ENCODE measurements around the gene MS4A4A.
A peak's percentile ranks its signal among the peaks of the same experiment; 100 is the strongest.
"Not testable (repeated sequence)": the region's sequence is repeated elsewhere in the genome, so short reads cannot be mapped to it uniquely, and the experiment has no call there.

MS4A4A gene

DNA sequence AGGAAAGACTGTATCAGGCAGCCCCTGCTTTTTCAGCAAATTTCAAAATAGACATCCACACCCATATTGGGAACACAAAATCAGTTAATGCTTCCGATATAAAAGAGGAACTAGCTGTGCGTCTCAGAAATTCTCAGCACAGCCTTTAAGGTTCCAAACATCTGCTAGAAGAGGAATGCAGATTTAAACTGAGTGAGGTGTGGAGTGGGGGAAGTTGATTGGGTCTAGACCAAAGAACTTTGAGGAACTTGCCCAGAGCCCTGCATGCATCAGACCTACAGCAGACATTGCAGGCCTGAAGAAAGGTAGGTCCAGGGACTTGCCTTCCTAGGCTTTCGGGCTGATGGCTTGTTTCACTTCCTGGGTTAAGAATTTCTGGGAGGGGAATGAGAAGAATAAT lies at the start of gene MS4A4A:
Gene MS4A4A (plus strand): TSS at position 255 of the 400 bp plus-strand sequence. CDS start 10 bp downstream, at position 265.
- peak; percentile 23 for DNase-seq

DNA sequence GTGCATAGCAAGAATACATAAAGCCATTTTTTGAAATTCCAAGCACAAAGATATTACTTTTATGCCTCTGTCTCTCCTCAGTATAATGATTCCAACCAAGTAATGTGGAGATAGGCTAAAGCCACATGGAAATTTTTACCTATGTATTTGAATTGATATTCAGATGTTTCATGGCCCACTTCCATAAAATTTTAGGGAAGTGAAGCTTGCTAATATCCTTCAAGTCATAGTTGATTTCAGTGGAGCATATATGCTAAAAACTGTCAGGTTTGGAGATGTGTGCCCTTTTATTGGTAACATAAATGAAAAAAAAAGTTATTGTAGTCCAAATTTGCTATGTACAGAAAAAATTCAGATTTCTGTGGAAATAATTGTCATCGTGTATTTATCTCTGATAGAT lies 49.8 kb upstream of the MS4A4A start:
- no peak for DNase-seq

DNA sequence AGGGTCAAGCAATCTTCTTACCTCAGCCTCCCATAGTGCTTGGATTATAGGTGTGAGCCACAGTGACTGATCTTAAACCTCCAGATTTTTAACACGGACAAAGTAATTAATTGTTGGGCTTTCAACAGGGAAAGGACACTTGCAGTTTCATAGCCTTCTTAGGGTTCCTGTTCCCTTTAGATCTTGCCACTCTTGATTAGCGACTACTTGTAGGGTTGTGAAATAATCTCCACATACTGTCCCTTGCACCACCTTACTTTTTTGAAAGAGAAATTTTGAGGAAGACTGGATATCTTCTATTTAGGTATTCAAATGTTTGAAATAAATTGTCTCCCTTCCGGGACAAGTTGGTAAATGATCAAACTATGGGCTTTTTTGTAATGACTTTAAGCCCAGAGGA lies 45.1 kb upstream of the MS4A4A start:
- DNase-seq, result no peak

DNA sequence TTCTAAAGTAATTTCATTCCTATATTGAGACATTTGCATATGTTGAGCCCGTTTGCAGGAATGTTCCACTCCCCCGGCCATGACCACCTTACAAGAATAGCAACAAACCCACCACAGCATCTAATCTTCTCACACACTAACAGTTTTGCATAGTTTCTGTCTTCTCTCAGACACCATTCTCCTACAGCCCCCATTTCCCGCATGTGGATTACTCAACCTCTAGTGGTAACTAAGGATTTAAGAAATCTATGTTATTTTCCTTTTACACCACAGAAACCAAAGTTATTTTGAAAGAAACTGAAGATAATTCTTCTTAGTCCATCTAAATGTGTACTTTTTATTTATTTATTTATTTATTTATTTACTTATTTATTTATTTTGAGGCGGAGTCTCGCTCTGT lies 39.8 kb upstream of the MS4A4A start:
- DNase-seq, result no peak

DNA sequence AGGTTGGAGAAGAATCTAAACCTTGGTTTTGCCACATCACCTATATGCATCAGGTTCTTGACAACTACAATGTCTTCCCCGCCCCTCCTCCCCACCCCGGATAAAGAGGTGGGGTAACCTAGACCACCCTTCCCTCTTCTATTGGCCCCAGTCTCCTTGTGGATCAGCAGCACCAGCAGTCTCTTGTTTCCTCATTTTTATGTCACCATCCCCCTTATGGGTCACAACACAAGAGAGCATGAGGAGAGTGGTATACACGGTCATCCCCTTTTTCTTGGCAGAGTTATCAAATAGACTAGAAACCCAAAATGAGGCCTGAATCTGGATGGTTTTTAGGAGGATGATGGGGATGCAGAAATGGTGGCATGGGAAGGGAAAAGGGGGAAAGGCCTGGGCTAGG lies 38.7 kb upstream of the MS4A4A start:
- DNase-seq, result no peak

DNA sequence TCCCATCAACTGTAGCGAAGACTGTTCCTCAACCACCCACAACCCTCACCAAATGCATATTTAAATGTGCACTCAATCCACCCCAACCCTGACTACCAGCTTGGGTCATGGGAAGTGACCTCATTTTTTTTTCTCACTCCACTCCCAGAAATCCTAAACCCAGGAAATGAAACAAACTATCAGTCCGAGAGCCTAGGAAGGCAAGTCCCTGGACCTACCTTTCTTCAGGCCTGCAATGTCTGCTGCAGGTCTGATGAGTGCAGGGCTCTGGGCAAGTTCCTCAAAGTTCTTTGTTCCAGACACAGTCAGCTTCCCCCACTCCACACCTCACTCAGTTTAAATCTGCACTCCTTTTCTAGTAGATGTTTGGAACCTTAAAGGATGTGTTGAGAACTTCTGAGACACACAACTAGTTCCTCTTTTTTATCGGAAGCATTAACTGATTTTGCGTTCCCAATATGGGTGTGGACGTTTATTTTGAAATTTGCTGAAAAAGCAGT lies 37.7 kb upstream of the MS4A4A start, which contains the start of gene MS4A4E:
Gene MS4A4E (minus strand): TSS at position 398 of the 500 bp plus-strand sequence. CDS start 13,082 bp downstream, outside the sequence.
- DNase-seq, result peak; percentile 41

DNA sequence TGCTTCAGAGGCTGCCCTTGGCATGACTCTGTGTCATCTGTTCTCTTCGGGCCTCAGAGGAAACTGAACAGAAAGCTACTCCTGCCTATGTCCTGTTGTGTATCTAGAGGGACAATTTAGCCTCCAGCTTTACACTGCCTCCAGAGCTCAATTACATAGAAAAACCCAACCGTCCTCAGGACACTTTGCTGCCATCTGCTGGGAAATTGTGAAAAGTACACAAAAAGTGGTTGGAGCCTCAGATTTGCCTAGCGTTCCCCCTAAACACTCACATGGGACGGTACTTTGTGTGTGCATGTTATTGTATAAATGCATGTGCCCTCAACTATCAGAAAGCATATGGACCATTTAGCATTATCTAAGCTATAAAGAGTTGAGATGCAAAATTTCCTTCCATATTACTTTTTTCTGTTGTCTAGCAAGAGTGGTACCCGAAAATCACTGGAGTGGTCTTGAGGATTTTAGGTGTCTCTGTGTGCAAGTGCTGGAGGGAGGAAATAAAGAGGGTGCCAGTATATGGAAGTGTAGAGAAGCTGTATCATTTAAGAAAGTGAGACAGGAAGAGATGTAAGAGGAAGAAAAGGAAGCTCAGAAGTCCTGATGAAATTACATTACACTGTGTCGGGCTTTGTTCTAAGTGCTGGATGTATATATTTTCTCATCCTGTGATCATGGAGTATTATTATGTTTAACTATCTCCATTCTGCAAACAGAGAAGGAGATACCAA lies 28.8 kb upstream of the MS4A4A start:
- DNase-seq, result peak; percentile 61

DNA sequence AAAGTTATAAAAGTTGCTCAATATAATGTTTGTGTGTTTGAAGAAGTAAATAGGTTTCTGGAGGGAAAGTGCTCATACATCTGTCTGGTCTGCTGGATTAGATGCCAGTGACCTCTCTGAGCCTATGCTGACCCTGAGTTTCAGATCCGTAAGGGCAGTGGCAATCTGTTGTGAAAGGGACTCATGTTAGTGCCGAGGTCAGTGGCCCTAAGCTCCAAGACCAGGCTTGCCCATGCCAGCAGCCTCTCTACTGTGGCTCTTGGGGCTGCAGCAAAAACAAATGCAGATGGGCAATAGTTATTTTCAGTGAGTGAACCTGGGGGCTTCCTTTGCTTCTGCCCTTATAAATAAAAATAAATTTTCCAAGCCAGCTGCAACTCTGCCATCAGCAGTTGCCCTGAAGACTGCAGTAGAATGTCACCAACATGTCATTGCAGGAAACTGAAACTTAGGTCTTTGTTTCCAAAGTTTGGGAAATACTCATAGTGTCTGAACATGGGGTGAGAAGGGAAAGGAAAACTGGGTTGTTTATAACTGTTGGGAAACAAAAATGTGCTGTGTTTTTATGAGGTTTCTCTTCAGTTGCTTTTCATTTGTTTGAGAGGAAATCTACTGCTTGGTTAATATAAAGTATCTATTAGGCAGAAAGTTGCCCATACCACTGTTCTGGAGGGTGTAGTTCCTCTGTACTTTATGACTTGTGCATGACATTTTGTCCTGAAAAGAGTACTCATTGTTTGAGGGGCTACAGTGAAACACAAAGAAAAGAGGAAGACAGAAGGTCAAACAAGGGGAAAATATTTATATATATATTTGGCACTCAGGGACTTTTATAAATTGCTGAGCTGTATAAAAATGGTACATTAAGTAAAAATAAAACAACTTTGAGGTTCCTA lies 28.0 kb upstream of the MS4A4A start:
- DNase-seq, result no peak

DNA sequence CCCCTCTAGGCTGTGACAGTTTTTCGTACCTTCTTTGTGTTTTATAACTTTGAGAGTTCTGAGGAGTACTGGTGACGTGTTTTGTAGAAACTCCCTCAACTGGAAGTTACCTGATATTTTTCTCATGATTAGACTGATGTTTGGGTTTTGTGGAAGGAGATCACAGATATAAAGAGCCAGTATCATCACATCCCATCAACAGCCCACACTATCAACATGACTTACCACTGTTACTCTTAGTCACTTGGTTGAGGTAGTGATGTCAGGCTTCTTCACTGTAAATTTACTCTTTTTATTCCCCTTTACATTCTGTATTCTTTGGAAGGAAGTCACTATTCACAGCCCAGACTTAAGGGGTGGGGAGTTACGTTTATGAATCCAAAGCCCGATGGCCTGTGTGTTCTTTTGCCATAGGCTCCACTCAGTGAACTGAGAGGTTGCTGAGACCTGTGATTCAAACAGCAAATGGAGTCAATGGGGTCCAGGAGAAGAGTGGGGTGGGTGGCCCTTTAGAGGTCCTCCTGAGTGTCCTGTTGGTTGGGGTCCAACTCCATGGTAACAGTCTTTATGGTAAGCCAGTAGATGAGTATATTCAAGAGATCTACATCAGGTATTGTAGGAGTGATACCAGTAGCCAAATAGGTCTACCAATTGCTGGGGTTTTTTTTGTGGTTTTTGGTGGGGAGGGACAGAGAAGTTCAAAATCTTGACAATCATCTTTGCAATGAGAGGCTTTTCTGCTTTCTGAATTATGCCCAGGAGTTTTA lies 22.3 kb upstream of the MS4A4A start:
- no peak for DNase-seq

DNA sequence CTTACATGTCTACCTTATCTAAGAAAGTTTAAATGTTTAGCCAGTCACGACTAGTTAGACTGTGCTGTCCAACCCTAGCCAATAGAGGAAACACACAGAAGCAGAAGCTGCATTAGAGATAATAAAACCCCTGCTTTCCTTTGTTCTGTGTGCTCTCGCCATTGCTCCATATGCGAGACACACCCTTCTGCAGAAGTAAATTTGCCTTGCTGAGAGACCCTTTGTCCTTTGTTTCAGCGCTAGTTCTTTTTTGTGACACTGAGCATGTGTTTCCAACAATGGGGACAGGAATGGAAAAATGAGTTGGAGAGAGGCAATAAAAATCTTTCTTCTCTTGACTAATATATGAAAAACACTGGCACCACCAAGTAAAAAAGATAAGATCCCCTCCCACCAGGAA lies 19.5 kb upstream of the MS4A4A start:
- DNase-seq, result no peak

DNA sequence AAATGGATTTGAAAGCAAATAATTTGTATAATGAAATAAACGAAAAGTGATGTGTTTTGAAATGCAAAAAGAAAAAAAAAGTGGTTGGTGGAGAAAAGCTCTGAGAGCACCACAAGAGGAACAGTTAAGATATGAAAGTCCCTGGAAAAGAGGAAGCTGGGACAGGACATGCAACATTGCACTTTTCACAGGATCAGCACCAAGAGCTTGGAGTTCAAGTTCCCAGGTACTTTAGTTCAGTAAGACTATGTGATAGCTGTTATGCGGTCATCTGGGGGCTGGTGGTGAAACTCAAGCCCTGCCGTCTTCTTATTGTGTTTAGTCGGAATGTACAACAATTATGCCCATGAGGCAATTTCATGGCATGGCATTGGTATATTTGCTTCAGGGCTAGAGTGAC lies 17.1 kb upstream of the MS4A4A start:
- DNase-seq, result no peak

DNA sequence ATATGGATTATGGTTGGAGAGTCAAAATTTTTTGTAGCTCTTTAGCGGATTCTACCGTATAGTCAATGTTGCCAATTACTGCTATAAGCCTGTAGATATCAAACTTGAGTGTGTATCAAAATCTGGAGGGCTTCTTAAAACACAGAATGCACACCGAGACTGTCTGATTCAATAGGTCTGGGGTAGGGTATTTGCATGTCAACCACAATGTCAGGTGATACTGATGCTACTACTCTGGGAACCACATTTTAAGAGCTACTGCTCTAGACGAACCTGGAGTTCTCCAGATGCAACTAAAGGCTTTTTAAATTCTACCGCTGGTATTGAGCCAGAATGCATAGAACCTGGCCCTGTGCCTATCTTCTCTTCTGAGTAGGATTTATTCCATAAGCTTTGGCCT lies 15.8 kb upstream of the MS4A4A start:
- no peak for DNase-seq

DNA sequence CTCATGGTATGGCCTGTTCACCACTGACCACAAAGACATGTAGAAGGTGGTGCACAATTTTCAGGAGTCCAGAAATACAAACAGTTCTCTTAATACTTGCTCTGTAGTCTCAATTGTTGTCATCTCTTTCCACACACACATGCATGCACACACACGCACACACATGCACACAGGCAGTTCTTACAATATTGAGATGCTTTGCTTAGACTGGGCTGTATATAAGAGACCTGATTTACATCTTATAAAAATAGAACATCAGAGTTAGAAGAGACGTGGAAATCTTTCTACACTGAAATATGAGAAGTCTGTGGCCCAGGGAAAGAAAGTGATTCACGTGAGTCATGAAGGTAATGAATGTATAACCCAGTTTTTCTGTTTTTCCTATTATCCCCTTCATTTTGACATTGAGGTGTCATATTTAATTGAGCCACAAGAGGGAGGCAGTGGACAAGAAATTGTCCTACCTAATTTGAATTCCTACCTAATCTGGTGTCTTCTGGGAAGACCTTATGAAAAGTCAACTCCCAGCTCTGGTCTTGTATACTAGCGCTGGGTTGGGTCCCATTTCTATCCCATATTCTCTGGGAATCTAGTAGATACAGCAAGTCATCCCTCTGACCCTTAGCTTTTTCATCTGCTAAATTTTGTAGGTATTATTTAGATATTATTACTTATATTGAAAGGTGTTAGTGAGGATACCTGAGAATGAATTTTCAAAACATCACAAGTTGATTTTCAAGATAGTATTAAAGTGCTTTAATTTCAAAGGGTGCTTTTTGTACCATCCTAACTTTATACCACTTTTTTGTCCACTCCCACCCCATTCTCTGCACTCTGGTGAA lies 14.9 kb upstream of the MS4A4A start:
- peak; percentile 63 for DNase-seq

DNA sequence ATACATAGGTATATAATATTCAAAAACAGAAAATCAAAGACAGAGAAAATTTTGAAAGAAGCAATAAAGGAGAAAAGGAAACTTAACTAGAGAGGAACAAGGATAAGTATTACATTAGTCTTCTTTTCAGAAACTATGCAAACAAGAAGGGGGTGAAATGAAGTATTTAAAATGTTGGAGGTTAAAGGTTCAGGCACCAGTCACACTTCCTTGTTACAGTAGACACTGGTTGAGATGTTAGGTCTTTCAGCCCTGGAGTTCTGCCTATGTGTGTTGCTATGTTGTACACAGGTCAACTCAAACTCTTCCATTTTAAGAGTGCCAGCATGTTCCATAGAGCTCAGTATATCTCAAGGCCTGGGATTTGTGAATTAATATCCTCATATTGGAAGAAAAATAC lies 6.0 kb upstream of the MS4A4A start:
- DNase-seq, result no peak

DNA sequence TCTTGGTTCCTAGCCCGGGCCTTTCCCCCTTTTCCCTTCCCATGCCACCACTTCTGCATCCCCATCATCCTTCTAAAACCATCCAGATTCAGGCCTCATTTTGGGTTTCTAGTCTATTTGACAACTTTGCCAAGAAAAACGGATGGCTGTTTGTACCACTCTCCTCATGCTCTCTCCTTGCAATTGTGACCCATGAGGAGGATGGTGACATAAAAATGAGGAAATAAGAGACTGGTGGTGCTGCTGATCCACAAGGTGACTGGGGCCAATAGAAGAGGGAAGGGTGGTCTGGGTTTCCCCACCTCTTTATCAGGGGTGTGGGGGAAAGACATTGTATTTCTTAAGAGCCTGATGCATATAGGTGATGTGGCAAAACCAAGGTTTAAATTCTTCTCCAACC lies 1.0 kb downstream of the MS4A4A start:
- DNase-seq, result no peak

DNA sequence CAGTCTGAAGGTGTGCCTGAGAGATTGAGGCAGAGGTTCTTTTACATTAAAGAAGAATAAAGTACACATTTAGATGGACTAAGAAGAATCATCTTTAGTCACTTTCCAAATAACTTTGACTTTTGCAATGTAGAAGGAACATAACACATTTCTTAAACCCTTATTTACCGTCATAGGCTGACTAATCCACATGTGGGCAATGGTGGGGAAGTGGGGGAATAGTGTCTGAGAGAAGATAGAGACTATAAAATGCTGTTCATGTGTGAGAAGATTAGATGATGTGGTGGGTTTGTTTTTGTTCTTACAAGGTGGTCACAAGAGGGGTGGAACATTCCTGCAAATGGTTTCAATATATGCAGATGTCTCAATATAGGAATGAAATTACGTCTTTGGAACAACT lies 1.8 kb downstream of the MS4A4A start:
- no peak for DNase-seq

DNA sequence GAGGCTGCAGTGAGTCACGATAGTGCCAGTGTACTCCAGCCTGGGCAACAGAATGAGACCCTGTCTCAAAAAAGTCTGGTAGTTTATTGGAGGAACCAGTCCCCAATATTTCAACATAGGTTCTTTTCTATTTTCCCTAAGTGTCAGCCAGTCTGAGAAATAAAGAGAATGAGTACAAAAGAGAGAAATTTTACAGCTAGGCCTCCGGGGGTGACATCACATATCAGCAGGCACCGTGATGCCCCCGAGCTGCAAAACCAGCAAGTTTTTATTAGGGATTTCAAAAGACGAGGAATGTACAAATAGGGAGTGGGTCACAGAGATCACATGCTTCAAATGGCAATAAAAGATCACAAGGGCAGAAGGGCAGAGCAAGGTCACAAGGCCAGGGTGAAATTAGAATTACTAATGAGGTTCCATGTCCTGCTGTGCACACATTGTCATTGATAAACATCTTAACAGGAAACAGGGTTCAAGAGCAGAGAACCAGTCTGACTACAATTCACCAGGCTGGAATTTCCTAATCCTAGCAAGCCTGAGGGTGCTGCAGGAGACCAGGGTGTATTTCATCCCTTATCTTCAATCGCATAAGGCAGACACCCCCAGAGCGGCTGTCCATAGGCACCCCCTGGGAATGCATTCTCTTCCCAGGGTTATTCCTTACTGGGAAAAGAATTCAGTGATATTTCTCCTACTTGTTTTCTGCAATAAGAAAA lies 5.1 kb downstream of the MS4A4A start:
- not testable (repeated sequence) for DNase-seq

DNA sequence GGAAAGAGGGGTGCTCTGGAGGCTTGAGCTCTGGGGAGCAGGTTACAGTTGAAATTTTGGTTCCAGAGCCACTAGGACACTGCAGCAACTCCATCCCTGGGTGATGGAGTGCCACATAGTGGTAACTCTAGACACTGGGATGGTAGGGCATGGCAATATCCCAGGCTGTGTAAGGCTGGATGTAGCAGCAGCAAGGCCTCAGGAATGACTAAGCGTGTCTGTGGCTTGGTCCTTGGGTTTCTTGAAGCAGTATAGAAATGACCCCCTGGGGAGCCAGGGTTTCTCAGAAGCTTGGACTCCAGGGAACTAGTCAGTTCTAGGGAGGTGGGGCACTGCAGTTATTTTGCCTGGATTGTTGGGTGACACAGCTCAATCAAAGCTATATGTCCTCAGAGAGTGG lies 8.1 kb downstream of the MS4A4A start:
- DNase-seq, result no peak

DNA sequence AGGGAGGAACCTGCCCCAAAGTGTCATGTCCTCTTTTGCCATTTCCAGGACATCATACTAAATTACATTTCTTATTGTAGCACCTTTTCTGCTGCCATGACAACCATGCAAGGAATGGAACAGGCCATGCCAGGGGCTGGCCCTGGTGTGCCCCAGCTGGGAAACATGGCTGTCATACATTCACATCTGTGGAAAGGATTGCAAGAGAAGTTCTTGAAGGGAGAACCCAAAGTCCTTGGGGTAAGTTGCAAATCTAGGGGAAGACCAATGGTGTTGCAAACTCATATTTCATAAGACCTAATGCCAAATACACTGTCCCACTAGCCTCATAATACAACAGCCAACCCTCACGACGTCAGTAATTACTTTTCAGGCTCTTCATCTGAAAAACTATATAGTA lies 11.7 kb downstream of the MS4A4A start:
- no peak for DNase-seq

DNA sequence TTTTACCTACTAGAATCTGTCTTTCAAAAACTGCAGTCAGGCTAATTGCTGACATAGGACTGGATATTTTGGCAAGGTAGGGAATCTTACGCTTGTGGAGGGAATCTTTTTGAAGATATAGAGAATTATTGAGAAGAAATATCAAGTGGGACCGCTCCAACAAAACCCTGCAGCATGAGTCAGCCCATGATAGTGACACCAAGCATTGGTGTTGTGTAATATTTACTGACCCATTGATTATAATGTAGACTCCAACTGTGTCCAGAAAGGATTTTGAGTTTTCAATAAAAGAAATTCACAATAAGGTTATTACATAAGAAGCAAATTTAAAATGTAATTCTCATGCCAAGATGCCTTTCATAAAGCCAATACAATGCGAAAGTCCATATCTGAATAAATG lies 20.7 kb downstream of the MS4A4A start:
- DNase-seq, result no peak

DNA sequence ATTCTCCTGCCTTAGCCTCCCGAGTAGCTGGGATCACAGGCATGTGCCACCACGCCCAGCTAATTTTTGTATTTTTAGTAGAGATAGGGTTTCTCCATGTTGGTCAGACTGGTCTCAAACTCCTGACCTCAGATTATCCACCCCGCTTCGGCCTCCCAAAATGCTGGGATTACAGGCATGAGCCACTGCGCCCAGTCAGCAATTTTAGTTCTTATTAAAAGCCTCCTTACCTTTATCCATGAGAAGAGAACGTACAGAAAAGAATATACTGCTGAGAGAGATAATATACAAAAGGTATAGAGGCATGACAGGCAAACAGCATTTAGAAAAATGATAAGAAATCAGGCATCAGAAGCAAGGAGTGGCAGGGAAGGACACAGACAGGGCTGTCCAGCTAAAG lies 21.4 kb downstream of the MS4A4A start:
- DNase-seq, result not testable (repeated sequence)

DNA sequence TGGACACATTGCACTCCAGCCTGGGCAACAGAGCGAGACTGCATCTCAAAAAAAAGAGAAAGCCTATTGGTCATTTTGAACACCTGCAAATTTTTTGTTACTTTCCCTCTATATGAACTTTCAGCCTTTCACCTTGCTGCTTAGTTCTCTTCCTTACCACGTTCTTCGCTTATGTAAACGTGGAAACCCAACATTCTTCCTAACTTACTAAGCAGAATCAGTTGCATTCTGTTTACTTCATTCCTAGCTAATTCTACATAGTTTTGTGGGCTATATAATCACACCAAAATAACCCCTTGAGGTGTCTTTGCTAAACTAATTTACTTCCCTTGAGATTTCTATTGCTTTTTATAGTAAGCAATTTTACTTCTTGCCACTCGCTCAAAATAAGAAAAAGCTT lies 23.2 kb downstream of the MS4A4A start:
- DNase-seq, result no peak

Data from hematopoietic multipotent progenitor cell treated with erythropoietin and hydrocortisone succinate and interleukin-3 and kit ligand, for 8 days (in vitro differentiated cells).